GM23338 (cell line): ENCODE measurements around the gene PDLIM5. TPM values are rescaled to one million over a fixed set of nuclear protein-coding genes. Genes with fewer than 3 reads are reported as not detected.

Source experiments
- ATAC-seq: fragments of 200-7000 bp; cut with Tn5 transposase; 3 replicates; pipeline ENCODE4 v1.9.1; 2020
- DNase-seq: peaks from one replicate; pipeline ENCODE4 v3.0.0-alpha.2; 2015; ENCODE audit warnings: low spot score
- H2AFZ ChIP-seq: fragments of 200-600 bp; sonication (generic); 2 replicates; pipeline ENCODE4 v1.8.0; 2016; ENCODE audit warnings: antibody characterized with exemption, mild to moderate bottlenecking, moderate library complexity
- H3F3A ChIP-seq: fragments of 200-600 bp; sonication (generic); replicated peaks from 2 replicates; pipeline ENCODE4 v1.8.0; 2017; ENCODE audit warnings: antibody characterized with exemption, mixed run types, low read depth
- H3K27ac ChIP-seq: fragments of 200-600 bp; sonication (generic); 2 replicates; pipeline ENCODE4 v1.6.1; 2016; ENCODE audit warnings: low read depth
- H3K27me3 ChIP-seq: fragments of 200-600 bp; sonication (generic); 2 replicates; pipeline ENCODE4 v1.8.0; 2016; ENCODE audit warnings: mild to moderate bottlenecking, mixed run types, moderate library complexity; ENCODE audit not compliant: insufficient read depth
- H3K36me3 ChIP-seq: fragments of 200-600 bp; sonication (generic); 2 replicates; pipeline ENCODE4 v1.8.0; 2016; ENCODE audit warnings: mild to moderate bottlenecking; ENCODE audit not compliant: insufficient read depth
- H3K4me1 ChIP-seq: fragments of 200-600 bp; sonication (generic); 2 replicates; pipeline ENCODE4 v1.8.0; 2016; ENCODE audit warnings: mild to moderate bottlenecking, moderate library complexity; ENCODE audit not compliant: insufficient read depth
- H3K4me2 ChIP-seq: fragments of 200-600 bp; sonication (generic); 2 replicates; pipeline ENCODE4 v1.7.1; 2017; ENCODE audit warnings: mixed run types
- H3K4me3 ChIP-seq: fragments of 200-600 bp; sonication (generic); 2 replicates; pipeline ENCODE4 v1.6.1; 2016; ENCODE audit warnings: mixed run types
- H3K79me2 ChIP-seq: fragments of 200-600 bp; sonication (generic); replicated peaks from 2 replicates; pipeline ENCODE4 v1.8.0; 2017; ENCODE audit warnings: mild to moderate bottlenecking; ENCODE audit not compliant: insufficient read depth
- H3K9me2 ChIP-seq: fragments of 200-600 bp; sonication (generic); 2 replicates; pipeline ENCODE4 v1.8.0; 2017; ENCODE audit not compliant: insufficient read depth
- H4K20me1 ChIP-seq: fragments of 200-600 bp; sonication (generic); replicated peaks from 2 replicates; pipeline ENCODE4 v1.8.0; 2017; ENCODE audit warnings: mild to moderate bottlenecking; ENCODE audit not compliant: insufficient read depth
- H3K27ac Mint-ChIP-seq: 2 replicates; pipeline ENCODE4 v1.8.0; 2020; ENCODE audit warnings: inconsistent platforms, mild to moderate bottlenecking, moderate library complexity, mixed read lengths
- H3K27me3 Mint-ChIP-seq: 3 replicates; pipeline ENCODE4 v1.8.0; 2022; ENCODE audit warnings: low read depth, mild to moderate bottlenecking, moderate library complexity, mixed read lengths, inconsistent platforms; ENCODE audit not compliant: insufficient read depth, poor library complexity
- H3K36me3 Mint-ChIP-seq: 3 replicates; pipeline ENCODE4 v1.8.0; 2021; ENCODE audit warnings: low read depth, mild to moderate bottlenecking, inconsistent platforms, moderate library complexity, mixed read lengths
- H3K4me1 Mint-ChIP-seq: 3 replicates; pipeline ENCODE4 v1.8.0; 2020; ENCODE audit warnings: mild to moderate bottlenecking, inconsistent platforms, mixed read lengths
- H3K4me3 Mint-ChIP-seq: 3 replicates; pipeline ENCODE4 v1.8.0; 2021; ENCODE audit warnings: moderate library complexity, mild to moderate bottlenecking, inconsistent platforms, mixed read lengths
- H3K9me3 Mint-ChIP-seq: 3 replicates; pipeline ENCODE4 v1.8.0; 2020; ENCODE audit warnings: moderate library complexity, mild to moderate bottlenecking, inconsistent platforms, mixed read lengths
- CTCF ChIP-seq, 2 experiments: fragments of 200-600 bp in 1 of 2; sonication (generic) in 1 of 2; conservative IDR thresholded peaks; 2 replicates each; pipeline versions ENCODE4 v1.5.1 to v1.6.1; 2016 to 2017; ENCODE audit warnings: antibody characterized with exemption in 2 of 2, low read depth in 2 of 2, mild to moderate bottlenecking in 2 of 2, moderate library complexity in 1 of 2
- ETS1 ChIP-seq: IDR thresholded peaks from 2 replicates; pipeline ENCODE4 v1.6.1; 2016; ENCODE audit warnings: antibody characterized with exemption
- EZH2 ChIP-seq: fragments of 200-600 bp; sonication (generic); IDR thresholded peaks from one replicate; pipeline ENCODE4 v1.8.0; 2017; ENCODE audit warnings: antibody characterized with exemption, mild to moderate bottlenecking, low read depth; ENCODE audit not compliant: unreplicated experiment
- EZH2phosphoT487 ChIP-seq: fragments of 200-600 bp; sonication (generic); IDR thresholded peaks from one replicate; pipeline ENCODE4 v1.8.1; 2018; ENCODE audit warnings: antibody characterized with exemption; ENCODE audit not compliant: unreplicated experiment
- JUNB ChIP-seq: IDR thresholded peaks from one replicate; pipeline ENCODE4 v1.6.1; 2016; ENCODE audit warnings: antibody characterized with exemption; ENCODE audit not compliant: unreplicated experiment
- POLR2AphosphoS5 ChIP-seq: IDR thresholded peaks from 2 replicates; pipeline ENCODE4 v1.6.1; 2016; ENCODE audit warnings: antibody characterized with exemption, low read depth
- REST ChIP-seq: IDR thresholded peaks from one replicate; pipeline ENCODE4 v1.6.1; 2018; ENCODE audit warnings: antibody characterized with exemption; ENCODE audit not compliant: unreplicated experiment
- STAT1 ChIP-seq: IDR thresholded peaks from one replicate; pipeline ENCODE4 v1.6.1; 2016; ENCODE audit warnings: antibody characterized with exemption; ENCODE audit not compliant: unreplicated experiment
- ZNF331 ChIP-seq: fragments of 250-450 bp; sonication (Bioruptor Pico); IDR thresholded peaks from 2 replicates; pipeline ENCODE4 v1.5.0; 2020; ENCODE audit warnings: low read depth, mild to moderate bottlenecking, moderate library complexity
- ZNF462 ChIP-seq: fragments of 250-450 bp; sonication (Bioruptor Pico); IDR thresholded peaks from 2 replicates; pipeline ENCODE4 v1.5.0; 2020; ENCODE audit warnings: mild to moderate bottlenecking, moderate library complexity
- polyA plus RNA-seq: library from polyadenylated mRNA; unstranded; fragments of >200 nt; fragmentation: Nextera tagmentation; extraction: Ambion mirVana; gene quantifications from 2 replicates; pipeline ENCODE4 v1.2.1, GENCODE V29; 2016
- total RNA-seq: library from RNA; depleted of rRNA; stranded (reverse); fragments of >200 nt; shearing (Covaris generic); gene quantifications from 2 replicates; pipeline ENCODE4 v1.2.3, GENCODE V29; 2014

Gene PDLIM5
- total and polyA plus RNA-seq, 2 experiments from 2014 or later: 45.2 to 53.0 TPM

- Mint-ChIP-seq H3K27me3 (peaks cover 3% of the 10 kb centered on the region), H3K4me3 (no peak overlapping the region), H3K36me3 (no peaks in the 10 kb centered on the region), H3K4me1 (no peaks in the 10 kb centered on the region), H3K27ac (no peak overlapping the region), H3K9me3 (no peaks in the 10 kb centered on the region)
- Histone ChIP-seq H2AFZ (no peak overlapping the region), H3K9me2 (no peaks in the 10 kb centered on the region), H3F3A (no peaks in the 10 kb centered on the region), H3K4me2 (no peak overlapping the region), H3K36me3 (no peaks in the 10 kb centered on the region), H3K27ac (no peak overlapping the region), H3K79me2 (peaks cover 18% of the 10 kb centered on the region; the same call in 1 of the 2 replicates), H3K27me3 (no peaks in the 10 kb centered on the region), H3K4me3 (no peak overlapping the region), H3K4me1 (no peaks in the 10 kb centered on the region), H4K20me1 (no peaks in the 10 kb centered on the region)
- ATAC-seq: no peak
- no peak for TF ChIP-seq CTCF (conservative IDR thresholded peaks at IDR 0.05; ENCODE audit: low read depth in 2 of 2)
- DNase-seq: peak; percentile 16
Observed at GRCh38 chr4:94564252-94564651, 112.5 kb downstream of the PDLIM5 start.

- Mint-ChIP-seq H3K27ac (no peak overlapping the region), H3K4me3 (no peak overlapping the region), H3K4me1 (peaks cover 4% of the 10 kb centered on the region; the same call in 2 of the 3 replicates), H3K9me3 (no peaks in the 10 kb centered on the region), H3K36me3 (no peaks in the 10 kb centered on the region), H3K27me3 (no peaks in the 10 kb centered on the region)
- no peaks in the 10 kb centered on the region for H3F3A ChIP-seq
- H3K36me3 ChIP-seq: no peaks in the 10 kb centered on the region
- H3K4me1 ChIP-seq: peaks cover 9% of the 10 kb centered on the region
- no peaks in the 10 kb centered on the region for H3K9me2 ChIP-seq
- H3K27ac ChIP-seq: no peak overlapping the region
- H2AFZ ChIP-seq: no peak overlapping the region
- no peaks in the 10 kb centered on the region for H4K20me1 ChIP-seq
- DNase-seq (no peak), ATAC-seq (no peak)
- no peaks in the 10 kb centered on the region for H3K27me3 ChIP-seq
- no peak overlapping the region for H3K4me3 ChIP-seq
- peaks cover 9% of the 10 kb centered on the region; the same call in 1 of the 2 replicates for H3K79me2 ChIP-seq
- no peak for TF ChIP-seq EZH2
- TF ChIP-seq EZH2phosphoT487: no peak
- no peak for TF ChIP-seq STAT1
- TF ChIP-seq POLR2AphosphoS5: no peak
- no peak for TF ChIP-seq ETS1
- TF ChIP-seq ZNF462 (CRISPR knock-in tag): no peak
- no peak for TF ChIP-seq ZNF331
- no peak for TF ChIP-seq REST
- no peak for TF ChIP-seq JUNB
- no peak overlapping the region for H3K4me2 ChIP-seq
Observed at GRCh38 chr4:94566420-94566819, 114.7 kb downstream of the PDLIM5 start.
